HCT116 (cell line): Measurements from ENCODE around the gene HECW1. TPM values are rescaled to one million over a fixed set of nuclear protein-coding genes. Genes with fewer than 3 reads are reported as not detected.

Experiments
- ATAC-seq: fragments of 200-7000 bp; cut with Tn5 transposase; 2 replicates; pipeline ENCODE4 v1.9.1; 2020; ENCODE audit warnings: mild to moderate bottlenecking, moderate library complexity
- BruUV-seq: library from RNA; stranded (reverse); fragments of 400-500 nt; replicated peaks from 2 replicates; lab custom pipeline; 2021; lab: Mats Ljungman, UMichigan
- CTCF ChIA-PET: fragments of 300-600 bp; sonication (Branson Sonifier 250); formaldehyde crosslinking; loops from one replicate; lab custom pipeline; 2021; ENCODE audit warnings: antibody characterized with exemption; lab: Charles Lee
- POLR2A ChIA-PET: fragments of 300-600, 350-600 bp; sonication (Branson Sonifier 250); formaldehyde crosslinking; loops from one replicate; lab custom pipeline; 2021; ENCODE audit warnings: antibody characterized with exemption; lab: Charles Lee
- RAD21 ChIA-PET, 2 experiments: fragments of 300-600 bp; sonication (Branson Sonifier 250); formaldehyde crosslinking; loops; one replicate each; lab custom pipeline; 2023; ENCODE audit warnings: low total read pairs in 2 of 2; ENCODE audit not compliant: uncharacterized antibody in 2 of 2, unreplicated experiment in 2 of 2, low non-redundant PET in 1 of 2; lab: Charles Lee
- DNase-seq: peaks from one replicate; pipeline ENCODE4 v3.0.0-alpha.2; 2010; ENCODE audit warnings: low read depth, low spot score
- H2AFZ ChIP-seq: fragments of 200-600 bp; shearing (Covaris generic), sonication (generic); 2 replicates; pipeline ENCODE4 v1.6.1; 2017; ENCODE audit warnings: low read depth, mixed run types, mixed read lengths, antibody characterized with exemption, low read length; ENCODE audit not compliant: poor library complexity, severe bottlenecking
- H3K27ac ChIP-seq: 2 replicates; pipeline ENCODE4 v1.5.1; 2012; ENCODE audit warnings: low read depth, low read length
- H3K27me3 ChIP-seq: fragments of 200-600 bp; sonication (generic); 2 replicates; pipeline ENCODE4 v1.6.1; 2016; ENCODE audit warnings: mixed run types, low read length, mixed read lengths; ENCODE audit not compliant: insufficient read depth
- H3K36me3 ChIP-seq, 2 experiments: fragments of 200-500 bp in 1 of 2; fragments of 200-600 bp in 1 of 2; sonication (Bioruptor generic) in 1 of 2; sonication (generic) in 1 of 2; 2 replicates each; pipeline versions ENCODE4 v1.5.1 to v1.6.1; 2014 to 2016; ENCODE audit warnings: low read length in 2 of 2, inconsistent platforms in 1 of 2, mixed read lengths in 1 of 2, mixed run types in 1 of 2; ENCODE audit not compliant: insufficient read depth in 2 of 2, control insufficient read depth in 1 of 2
- H3K4me1 ChIP-seq, 2 experiments: fragments of 200-600 bp in 1 of 2; sonication (generic) in 1 of 2; 2 replicates each; pipeline versions ENCODE4 v1.5.1 to v1.6.1; 2012 to 2017; ENCODE audit warnings: low read length in 2 of 2, inconsistent platforms in 1 of 2, mild to moderate bottlenecking in 1 of 2, mixed read lengths in 1 of 2, mixed run types in 1 of 2, moderate library complexity in 1 of 2; ENCODE audit not compliant: insufficient read depth in 2 of 2, control insufficient read depth in 1 of 2
- H3K4me2 ChIP-seq: fragments of 200-600 bp; sonication (generic); 2 replicates; pipeline ENCODE4 v1.6.1; 2017; ENCODE audit warnings: mixed run types, low read length, mixed read lengths
- H3K4me3 ChIP-seq, 2 experiments: fragments of 200-600 bp in 1 of 2; sonication (generic) in 1 of 2; replicated peaks in 1 of 2; 2 replicates each; pipeline ENCODE4 v1.5.1; 2011 to 2016; ENCODE audit warnings: low read length in 2 of 2, control low read depth in 1 of 2, low read depth in 1 of 2, mild to moderate bottlenecking in 1 of 2, mixed read lengths in 1 of 2, mixed run types in 1 of 2
- H3K79me2 ChIP-seq: fragments of 200-600 bp; sonication (generic); 2 replicates; pipeline ENCODE4 v1.6.1; 2017; ENCODE audit warnings: mild to moderate bottlenecking, mixed run types, low read length, moderate library complexity, mixed read lengths; ENCODE audit not compliant: insufficient read depth
- H3K9ac ChIP-seq: fragments of 200-600 bp; sonication (generic); 2 replicates; pipeline ENCODE4 v1.6.1; 2016; ENCODE audit warnings: low read length, mixed read lengths
- H3K9me2 ChIP-seq: fragments of 200-600 bp; sonication (generic), shearing (Covaris generic); 2 replicates; pipeline ENCODE4 v1.6.1; 2017; ENCODE audit warnings: mixed run types, mild to moderate bottlenecking, moderate library complexity; ENCODE audit not compliant: insufficient read depth
- H3K9me3 ChIP-seq, 2 experiments: fragments of 200-500 bp in 1 of 2; fragments of 200-600 bp in 1 of 2; sonication (Bioruptor generic) in 1 of 2; sonication (generic) in 1 of 2; 2 replicates each; pipeline ENCODE4 v1.6.1; 2014 to 2017; ENCODE audit warnings: low read length in 2 of 2, mixed read lengths in 2 of 2, inconsistent platforms in 1 of 2, low read depth in 1 of 2, mild to moderate bottlenecking in 1 of 2, mixed run types in 1 of 2, moderate library complexity in 1 of 2; ENCODE audit not compliant: control insufficient read depth in 1 of 2, insufficient read depth in 1 of 2
- H4K20me1 ChIP-seq: fragments of 200-600 bp; sonication (generic), shearing (Covaris generic); 2 replicates; pipeline ENCODE4 v1.6.1; 2017; ENCODE audit warnings: mixed run types, mild to moderate bottlenecking, moderate library complexity; ENCODE audit not compliant: insufficient read depth
- ATF3 ChIP-seq: IDR thresholded peaks from 2 replicates; pipeline ENCODE4 v1.6.1; 2012
- CEBPB ChIP-seq: IDR thresholded peaks from 2 replicates; pipeline ENCODE4 v1.6.1; 2012; ENCODE audit warnings: low read depth
- CTCF ChIP-seq, 3 experiments: fragments of 200-600 bp in 1 of 3; sonication (generic) in 1 of 3; IDR thresholded peaks in 2 of 3; conservative IDR thresholded peaks in 1 of 3; 2 replicates each; pipeline ENCODE4 v1.5.1; 2012 to 2017; ENCODE audit warnings: low read depth in 2 of 3, low read length in 2 of 3, antibody characterized with exemption in 1 of 3, borderline replicate concordance in 1 of 3, control low read depth in 1 of 3, mild to moderate bottlenecking in 1 of 3, mixed read lengths in 1 of 3, mixed run types in 1 of 3, moderate library complexity in 1 of 3; ENCODE audit not compliant: insufficient read depth in 1 of 3
- FOSL1 ChIP-seq: IDR thresholded peaks from 2 replicates; pipeline ENCODE4 v1.6.1; 2012; ENCODE audit warnings: low read depth
- MAX ChIP-seq: IDR thresholded peaks from 2 replicates; pipeline ENCODE4 v1.6.1; 2012
- POLR2AphosphoS5 ChIP-seq: IDR thresholded peaks from 2 replicates; pipeline ENCODE4 v1.6.1; 2011; ENCODE audit warnings: mild to moderate bottlenecking, low read depth, low read length, moderate library complexity
- RAD21 ChIP-seq: IDR thresholded peaks from 2 replicates; pipeline ENCODE4 v1.6.1; 2012; ENCODE audit warnings: low read depth, mild to moderate bottlenecking
- SP1 ChIP-seq: IDR thresholded peaks from 2 replicates; pipeline ENCODE4 v1.6.1; 2012; ENCODE audit warnings: low read depth
- YY1 ChIP-seq: IDR thresholded peaks from 2 replicates; pipeline ENCODE4 v1.6.1; 2011; ENCODE audit warnings: low read length, low read depth, moderate library complexity, mild to moderate bottlenecking; ENCODE audit not compliant: insufficient replicate concordance; ENCODE audit errors: extremely low read depth
- ZBTB33 ChIP-seq: IDR thresholded peaks from 2 replicates; pipeline ENCODE4 v1.6.1; 2011; ENCODE audit warnings: mild to moderate bottlenecking, low read length, moderate library complexity; ENCODE audit not compliant: insufficient replicate concordance; ENCODE audit errors: extremely low read depth
- ZFX ChIP-seq: fragments of 450-650 bp; IDR thresholded peaks from 2 replicates; pipeline ENCODE4 v1.6.1; 2017
- intact Hi-C: fragments of 100-400 bp; cut with micrococcal nuclease; formaldehyde crosslinking; loops from 2 replicates; pipeline ENCODE4 v1.10.0; 2022
- total RNA-seq: library from RNA; stranded (reverse); gene quantifications from one replicate; pipeline ENCODE4 v1.2.1, GENCODE V29; 2021; ENCODE audit not compliant: unreplicated experiment

The HECW1 gene
- total RNA-seq, 1 experiment from 2014 or later: 5.6 TPM

GRCh38 chr7:43298617-43299016 is 186.2 kb downstream of the HECW1 start (continued):
- TF ChIP-seq ZBTB33 (no peak), YY1 (no peak), MAX (no peak), ATF3 (no peak), POLR2AphosphoS5 (no peak)

GRCh38 chr7:43300121-43300520 is 187.7 kb downstream of the HECW1 start:
- POLR2A ChIA-PET: no interaction called here
- no peaks in the 10 kb centered on the region for H3K9me2 ChIP-seq

More at GRCh38 chr7:43300121-43300520, 187.7 kb downstream of the HECW1 start:
- H3K9me3 ChIP-seq: no peaks in the 10 kb centered on the region
- ChIA-PET RAD21 (no interaction called here), CTCF (no interaction called here)
- no peak overlapping the region for H2AFZ ChIP-seq
- no peaks in the 10 kb centered on the region for H3K36me3 ChIP-seq
- no peak overlapping the region for H3K4me3 ChIP-seq
- TF ChIP-seq SP1 (no peak), FOSL1 (no peak), CTCF (IDR thresholded peaks at IDR 0.05 in 2 of 3, conservative IDR thresholded peaks at IDR 0.05 in 1 of 3; ENCODE audit: borderline replicate concordance in 1 of 3, insufficient read depth in 1 of 3, low read depth in 2 of 3, low read length in 2 of 3) (no peak), YY1 (no peak), RAD21 (no peak), ZFX (no peak), ZBTB33 (no peak), CEBPB (no peak)
- DNase-seq (no peak), ATAC-seq (no peak)
- intact Hi-C loops: no loop called here
- H3K4me2 ChIP-seq: no peak overlapping the region
- H4K20me1 ChIP-seq: no peaks in the 10 kb centered on the region
- H3K79me2 ChIP-seq: no peaks in the 10 kb centered on the region
- no TSS peak for BruUV-seq
- H3K4me1 ChIP-seq: peaks cover 0 to 25% of the 10 kb centered on the region in 2 experiments; a peak in 2 of 4 replicates
- H3K9ac ChIP-seq: no peak overlapping the region
- no peak overlapping the region for H3K27ac ChIP-seq
- no peaks in the 10 kb centered on the region for H3K27me3 ChIP-seq
